Measurements from ENCODE around the gene PARVA. TPM values are rescaled to one million over a fixed set of nuclear protein-coding genes. Genes with fewer than 3 reads are reported as not detected.

The PARVA gene
- total RNA-seq, 2 donors from 2014 or later = 38.4 to 55.1 TPM

DNA sequence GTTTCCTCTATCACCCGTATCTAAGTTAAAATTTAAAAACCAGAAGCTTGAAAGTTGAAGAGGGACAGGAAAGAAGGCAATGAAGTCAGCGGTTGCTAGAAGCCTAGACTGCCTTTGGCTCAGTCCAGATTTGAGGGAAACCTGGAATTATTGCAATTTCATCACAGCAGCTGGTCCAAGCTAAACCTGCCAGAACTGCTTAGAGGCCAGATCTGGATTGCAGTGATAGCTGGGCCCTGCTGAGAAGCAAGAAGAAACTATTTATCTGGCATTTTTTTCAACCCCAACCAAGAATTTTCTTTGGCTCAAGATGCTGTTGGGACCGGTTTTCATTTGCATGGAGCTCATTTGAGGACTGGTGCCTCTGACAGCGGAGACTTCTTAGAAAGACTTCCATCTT lies 175.3 kb downstream of the PARVA start:
- Histone ChIP-seq H3K9me3 (no peaks in the 10 kb centered on the region), H3K4me1 (replicated peaks) (no peaks in the 10 kb centered on the region), H3K36me3 (no peaks in the 10 kb centered on the region), H3K27ac (no peak overlapping the region), H3K27me3 (replicated peaks; ENCODE audit: insufficient read depth) (no peaks in the 10 kb centered on the region), H3K4me3 (no peak overlapping the region)
- intact Hi-C loops (cut with DNase I) = no loop called here
- no peak for DNase-seq (ENCODE audit: low spot score)
- no peak for TF ChIP-seq POLR2A (IDR thresholded peaks at IDR 0.05)
- WGBS = 59% methylated on average over 4 of the region's 4 CpGs

DNA sequence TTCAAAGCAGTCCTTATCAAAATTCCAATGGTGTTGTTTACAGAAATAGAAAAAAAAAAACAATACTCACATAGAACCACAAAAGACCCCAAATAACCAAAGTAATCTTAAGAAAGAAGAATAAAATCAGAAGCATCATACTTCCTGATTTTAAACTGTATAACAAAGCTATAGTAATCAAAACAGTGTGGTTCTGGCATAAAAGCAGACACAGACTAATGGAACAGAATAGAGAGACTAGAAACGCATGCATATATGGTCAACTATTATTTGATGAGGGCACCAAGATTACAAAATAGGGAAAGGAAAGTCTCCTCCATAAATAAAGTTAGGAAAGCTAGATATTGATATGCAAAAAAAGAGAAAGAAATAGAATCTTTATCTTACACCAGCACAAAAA lies 176.8 kb downstream of the PARVA start:
- Histone ChIP-seq H3K9me3 (no peaks in the 10 kb centered on the region), H3K4me1 (replicated peaks) (no peaks in the 10 kb centered on the region), H3K27me3 (replicated peaks; ENCODE audit: insufficient read depth) (no peaks in the 10 kb centered on the region), H3K4me3 (no peak overlapping the region), H3K36me3 (no peaks in the 10 kb centered on the region), H3K27ac (no peak overlapping the region)
- WGBS = 0% methylated on average over 1 of the region's 1 CpG
- intact Hi-C loops (cut with DNase I) = no loop called here
- TF ChIP-seq, protein P1, sequence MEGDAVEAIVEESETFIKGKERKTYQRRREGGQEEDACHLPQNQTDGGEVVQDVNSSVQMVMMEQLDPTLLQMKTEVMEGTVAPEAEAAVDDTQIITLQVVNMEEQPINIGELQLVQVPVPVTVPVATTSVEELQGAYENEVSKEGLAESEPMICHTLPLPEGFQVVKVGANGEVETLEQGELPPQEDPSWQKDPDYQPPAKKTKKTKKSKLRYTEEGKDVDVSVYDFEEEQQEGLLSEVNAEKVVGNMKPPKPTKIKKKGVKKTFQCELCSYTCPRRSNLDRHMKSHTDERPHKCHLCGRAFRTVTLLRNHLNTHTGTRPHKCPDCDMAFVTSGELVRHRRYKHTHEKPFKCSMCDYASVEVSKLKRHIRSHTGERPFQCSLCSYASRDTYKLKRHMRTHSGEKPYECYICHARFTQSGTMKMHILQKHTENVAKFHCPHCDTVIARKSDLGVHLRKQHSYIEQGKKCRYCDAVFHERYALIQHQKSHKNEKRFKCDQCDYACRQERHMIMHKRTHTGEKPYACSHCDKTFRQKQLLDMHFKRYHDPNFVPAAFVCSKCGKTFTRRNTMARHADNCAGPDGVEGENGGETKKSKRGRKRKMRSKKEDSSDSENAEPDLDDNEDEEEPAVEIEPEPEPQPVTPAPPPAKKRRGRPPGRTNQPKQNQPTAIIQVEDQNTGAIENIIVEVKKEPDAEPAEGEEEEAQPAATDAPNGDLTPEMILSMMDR (IDR thresholded peaks at IDR 0.05) = no peak
- TF ChIP-seq POLR2A (IDR thresholded peaks at IDR 0.05) = no peak
- TF ChIP-seq POLR2AphosphoS5 (IDR thresholded peaks at IDR 0.05) = no peak
- no peak for DNase-seq (ENCODE audit: low spot score)

DNA sequence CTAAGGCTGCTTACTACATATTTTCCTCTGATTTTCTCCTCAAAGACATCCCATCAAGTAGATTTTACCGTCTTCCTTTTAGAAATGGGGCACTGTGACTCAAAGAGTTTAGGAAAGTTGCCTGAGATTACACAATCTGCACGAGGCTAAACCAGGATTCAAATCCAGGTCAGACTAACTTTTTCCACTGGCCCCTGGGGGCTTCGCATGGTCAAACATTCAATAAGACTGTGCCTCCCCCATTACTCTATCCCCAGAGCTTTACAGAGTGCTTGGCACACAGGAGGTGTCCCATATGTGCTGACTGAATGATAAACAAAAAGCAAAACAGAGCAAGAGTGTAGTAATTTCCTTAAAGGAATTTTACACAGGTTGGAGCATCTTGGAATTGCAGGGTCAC lies 178.8 kb downstream of the PARVA start:
- Histone ChIP-seq H3K36me3 (no peaks in the 10 kb centered on the region), H3K27ac (no peak overlapping the region), H3K27me3 (replicated peaks; ENCODE audit: insufficient read depth) (no peaks in the 10 kb centered on the region), H3K4me3 (no peak overlapping the region), H3K4me1 (replicated peaks) (no peaks in the 10 kb centered on the region), H3K9me3 (no peaks in the 10 kb centered on the region)
- intact Hi-C loops (cut with DNase I) = no loop called here
- TF ChIP-seq, protein P1 (IDR thresholded peaks at IDR 0.05) = no peak
- no peak for TF ChIP-seq POLR2AphosphoS5 (IDR thresholded peaks at IDR 0.05)
- no peak for TF ChIP-seq POLR2A (IDR thresholded peaks at IDR 0.05)
- no peak for DNase-seq (ENCODE audit: low spot score)
- WGBS = 58% methylated on average over 3 of the region's 3 CpGs

DNA sequence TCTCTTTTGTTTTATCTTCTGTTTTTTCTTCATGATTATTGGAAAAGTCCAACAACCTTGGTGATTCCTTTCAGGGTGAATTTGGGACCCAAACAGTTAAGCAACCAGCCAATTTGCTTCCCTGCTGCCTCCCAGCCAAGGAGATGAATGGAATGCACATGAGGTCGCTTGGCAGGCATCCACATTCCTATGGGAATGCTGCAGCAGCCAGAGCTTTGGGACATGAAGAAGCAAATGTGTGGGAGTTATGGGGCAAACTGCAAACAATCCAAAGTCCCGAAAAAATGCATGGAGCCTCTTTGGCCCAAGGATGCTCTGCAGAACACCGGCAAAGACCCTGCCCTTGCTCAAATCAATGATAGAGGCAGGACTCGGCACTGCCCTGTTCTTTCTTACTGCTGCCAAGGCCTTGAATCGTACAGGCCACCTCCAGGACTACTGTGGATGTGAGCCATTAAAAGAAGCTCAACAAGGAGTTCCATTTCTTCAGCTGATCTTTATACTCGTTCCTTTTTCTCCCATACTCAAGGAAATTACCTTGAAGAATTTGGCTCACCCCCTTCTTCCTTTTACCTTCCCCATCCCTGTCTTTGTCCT lies 179.5 kb downstream of the PARVA start:
- Histone ChIP-seq H3K4me1 (replicated peaks) (no peaks in the 10 kb centered on the region), H3K27ac (no peak overlapping the region), H3K27me3 (replicated peaks; ENCODE audit: insufficient read depth) (no peaks in the 10 kb centered on the region), H3K4me3 (no peak overlapping the region), H3K9me3 (no peaks in the 10 kb centered on the region), H3K36me3 (no peaks in the 10 kb centered on the region)
- TF ChIP-seq POLR2AphosphoS5 (IDR thresholded peaks at IDR 0.05) (peak; percentile 32), POLR2A (IDR thresholded peaks at IDR 0.05) (no peak)
- 11% methylated on average over 6 of the region's 6 CpGs for WGBS
- intact Hi-C loops (cut with DNase I) = no loop called here
- DNase-seq (ENCODE audit: low spot score) = no peak

DNA sequence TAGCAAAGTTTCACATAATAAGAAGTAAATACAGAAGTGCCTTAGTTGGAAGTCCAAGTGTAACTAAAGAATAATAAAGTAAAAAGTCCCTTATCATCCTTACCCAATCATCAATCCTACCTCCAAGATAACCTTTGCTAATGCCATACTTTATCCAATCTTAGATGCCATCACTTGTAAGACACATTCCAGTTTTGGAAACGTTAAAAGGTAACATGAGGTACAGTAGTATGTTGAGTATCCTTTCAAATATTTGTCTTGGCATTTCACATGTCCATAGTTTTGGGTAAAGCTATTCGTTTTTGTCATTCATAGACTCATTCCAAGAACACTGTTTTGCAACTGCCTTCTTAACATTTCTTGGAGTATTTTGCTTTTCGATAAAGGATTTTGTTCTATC lies 181.6 kb downstream of the PARVA start:
- no peak overlapping the region for H3K27ac ChIP-seq
- H3K36me3 ChIP-seq = no peaks in the 10 kb centered on the region
- TF ChIP-seq, protein P1 (IDR thresholded peaks at IDR 0.05) = no peak
- TF ChIP-seq POLR2A (IDR thresholded peaks at IDR 0.05) (no peak), POLR2AphosphoS5 (IDR thresholded peaks at IDR 0.05) (no peak)
- H3K4me3 ChIP-seq = no peak overlapping the region
- no peaks in the 10 kb centered on the region for H3K27me3 ChIP-seq (replicated peaks; ENCODE audit: insufficient read depth)
- intact Hi-C loops (cut with DNase I) = no loop called here
- no peaks in the 10 kb centered on the region for H3K9me3 ChIP-seq
- DNase-seq (ENCODE audit: low spot score) = no peak
- WGBS = 66% methylated on average over 3 of the region's 3 CpGs
- H3K4me1 ChIP-seq (replicated peaks) = no peaks in the 10 kb centered on the region

DNA sequence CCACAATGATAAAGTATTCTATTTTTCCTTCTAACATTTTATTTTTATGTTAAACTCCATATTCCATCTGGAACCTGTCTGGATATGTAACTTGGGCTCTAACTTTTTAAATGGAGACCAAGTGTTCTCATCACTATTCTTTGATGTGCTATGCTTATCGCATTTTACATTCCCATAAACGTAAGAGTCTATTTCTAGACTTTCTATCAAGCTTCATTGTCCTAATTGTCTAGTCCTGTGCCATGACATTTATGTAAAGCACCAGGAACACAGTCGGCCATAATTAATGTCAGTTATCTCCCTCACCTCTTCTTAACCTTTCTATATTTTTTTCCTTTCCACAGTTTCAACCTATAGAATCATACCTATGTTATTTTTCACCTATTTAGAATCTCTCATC lies 183.0 kb downstream of the PARVA start:
- TF ChIP-seq POLR2A (IDR thresholded peaks at IDR 0.05) (no peak), POLR2AphosphoS5 (IDR thresholded peaks at IDR 0.05) (no peak)
- TF ChIP-seq, protein P1 (IDR thresholded peaks at IDR 0.05) = no peak
- Histone ChIP-seq H3K4me1 (replicated peaks) (no peaks in the 10 kb centered on the region), H3K36me3 (no peaks in the 10 kb centered on the region), H3K4me3 (no peak overlapping the region), H3K27me3 (replicated peaks; ENCODE audit: insufficient read depth) (no peaks in the 10 kb centered on the region), H3K27ac (no peak overlapping the region), H3K9me3 (no peaks in the 10 kb centered on the region)
- no peak for DNase-seq (ENCODE audit: low spot score)
- intact Hi-C loops (cut with DNase I) = no loop called here
- 42% methylated on average over 3 of the region's 3 CpGs for WGBS
